Body of pancreas (tissue), 4 donors: ENCODE data around the gene TADA2B.

Source experiments
- POLR2A ChIP-seq, 3 donors: fragments of 450-650 bp; IDR thresholded peaks; one replicate each; pipeline ENCODE4 v1.6.1; 2016; ENCODE audit warnings: antibody characterized with exemption in 3 of 3, mild to moderate bottlenecking in 2 of 3
- TF ChIP-seq, protein P1 (sequence below), 7 experiments: fragments of 450-650 bp in 4 of 7; fragments of 200-600 bp in 3 of 7; sonication (generic) in 3 of 7; IDR thresholded peaks; one replicate each; pipeline ENCODE4 v1.5.1; 2016 to 2019; ENCODE audit warnings: antibody characterized with exemption in 7 of 7

DNA sequence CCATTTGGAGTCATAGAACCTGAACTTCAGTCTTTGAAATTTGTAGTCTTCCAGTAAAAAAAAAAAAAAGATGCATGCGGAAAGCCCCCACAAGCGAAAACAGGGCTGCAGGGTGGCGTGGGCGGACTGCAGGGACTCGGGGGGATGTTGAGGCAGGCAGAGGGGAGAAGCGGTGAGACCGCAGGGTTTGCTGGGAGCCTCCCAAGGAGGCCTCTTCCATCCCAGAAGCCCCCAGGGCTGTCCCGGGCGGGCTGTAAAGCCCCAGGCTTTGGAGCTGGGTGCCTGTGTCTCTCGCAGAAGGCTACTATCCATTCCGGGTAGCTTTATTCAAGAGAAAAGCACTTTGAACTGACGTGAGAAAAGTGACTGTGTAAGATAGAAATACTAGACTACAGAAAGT is 46.7 kb upstream of the TADA2B start:
- TF ChIP-seq, protein P1, sequence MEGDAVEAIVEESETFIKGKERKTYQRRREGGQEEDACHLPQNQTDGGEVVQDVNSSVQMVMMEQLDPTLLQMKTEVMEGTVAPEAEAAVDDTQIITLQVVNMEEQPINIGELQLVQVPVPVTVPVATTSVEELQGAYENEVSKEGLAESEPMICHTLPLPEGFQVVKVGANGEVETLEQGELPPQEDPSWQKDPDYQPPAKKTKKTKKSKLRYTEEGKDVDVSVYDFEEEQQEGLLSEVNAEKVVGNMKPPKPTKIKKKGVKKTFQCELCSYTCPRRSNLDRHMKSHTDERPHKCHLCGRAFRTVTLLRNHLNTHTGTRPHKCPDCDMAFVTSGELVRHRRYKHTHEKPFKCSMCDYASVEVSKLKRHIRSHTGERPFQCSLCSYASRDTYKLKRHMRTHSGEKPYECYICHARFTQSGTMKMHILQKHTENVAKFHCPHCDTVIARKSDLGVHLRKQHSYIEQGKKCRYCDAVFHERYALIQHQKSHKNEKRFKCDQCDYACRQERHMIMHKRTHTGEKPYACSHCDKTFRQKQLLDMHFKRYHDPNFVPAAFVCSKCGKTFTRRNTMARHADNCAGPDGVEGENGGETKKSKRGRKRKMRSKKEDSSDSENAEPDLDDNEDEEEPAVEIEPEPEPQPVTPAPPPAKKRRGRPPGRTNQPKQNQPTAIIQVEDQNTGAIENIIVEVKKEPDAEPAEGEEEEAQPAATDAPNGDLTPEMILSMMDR (IDR thresholded peaks at IDR 0.05): no peak
- TF ChIP-seq POLR2A (IDR thresholded peaks at IDR 0.05): no peak
